Mucosa of gallbladder (tissue), 1 donor: ENCODE measurements around the gene SEMA4B. TPM values are rescaled to one million over a fixed set of nuclear protein-coding genes. Genes with fewer than 3 reads are reported as not detected.
"Not testable (repeated sequence)": the region's sequence is repeated elsewhere in the genome, so short reads cannot be mapped to it uniquely, and the experiment has no call there.

Experiments used
- DNase-seq: peaks from one replicate; pipeline ENCODE4 v3.0.0-alpha.2; 2020; ENCODE audit warnings: low spot score
- total RNA-seq: library from RNA; stranded (reverse); gene quantifications from one replicate; pipeline ENCODE4 v1.2.1, GENCODE V29; 2021
- donor health status: DM: no; HTN: no; CAD: no.

SEMA4B gene
- total RNA-seq, 1 donor from 2014 or later, result 79.7 TPM

- no peak for DNase-seq
Observed at GRCh38 chr15:90227816-90228772, 27.0 kb downstream of the SEMA4B start.

- DNase-seq, result no peak
Observed at GRCh38 chr15:90228960-90229359, 27.8 kb downstream of the SEMA4B start.

GRCh38 chr15:90230071-90230494, 29.0 kb downstream of the SEMA4B start:
- peak; percentile 70 for DNase-seq

GRCh38 chr15:90230610-90231009, 29.5 kb downstream of the SEMA4B start:
- no peak for DNase-seq

- peak; percentile 47 for DNase-seq
Observed at GRCh38 chr15:90231028-90232017, 30.2 kb downstream of the SEMA4B start.

GRCh38 chr15:90232196-90232595, 31.1 kb downstream of the SEMA4B start:
- DNase-seq, result no peak

- DNase-seq, result no peak
Observed at GRCh38 chr15:90232941-90233386, 31.8 kb downstream of the SEMA4B start.

GRCh38 chr15:90233387-90234095, 32.4 kb downstream of the SEMA4B start, which contains the start of gene CIB1:
Gene CIB1, minus strand, starts transcription at chr15:90233941. Its CDS starts 56 bp downstream, at chr15:90233885.
- peak; percentile 98 for DNase-seq

GRCh38 chr15:90234096-90234988, 33.2 kb downstream of the SEMA4B start, which contains the start of gene GDPGP1:
Gene GDPGP1, plus strand, starts transcription at chr15:90234209. Its CDS starts 6,700 bp downstream, at chr15:90240909.
- DNase-seq, result no peak

GRCh38 chr15:90239371-90239770, 38.2 kb downstream of the SEMA4B start:
- DNase-seq, result no peak

GRCh38 chr15:90240856-90241255, 39.7 kb downstream of the SEMA4B start:
- DNase-seq, result no peak

- DNase-seq, result no peak
Observed at GRCh38 chr15:90241343-90242192, 40.4 kb downstream of the SEMA4B start.

GRCh38 chr15:90243943-90244639, 43.0 kb downstream of the SEMA4B start:
- no peak for DNase-seq

- DNase-seq, result no peak
Observed at GRCh38 chr15:90248789-90249202, 47.7 kb downstream of the SEMA4B start.

- DNase-seq, result peak; percentile 94
Observed at GRCh38 chr15:90249203-90249863, 48.2 kb downstream of the SEMA4B start, which contains the start of gene TTLL13. Gene TTLL13, plus strand, starts transcription at chr15:90249556. Its CDS starts 1,075 bp downstream, at chr15:90250631.

- DNase-seq, result no peak
Observed at GRCh38 chr15:90257776-90258175, 56.6 kb downstream of the SEMA4B start.

GRCh38 chr15:90259524-90259923, 58.4 kb downstream of the SEMA4B start:
- no peak for DNase-seq

- DNase-seq, result not testable (repeated sequence)
Observed at GRCh38 chr15:90260731-90261130, 59.6 kb downstream of the SEMA4B start.
